DND-41 (cell line): Measurements from ENCODE around the gene TIPRL.

Experiments used
- ATAC-seq: fragments of 200-7000 bp; cut with Tn5 transposase; 3 replicates; pipeline ENCODE4 v1.9.1; 2021; ENCODE audit warnings: low read depth; ENCODE audit not compliant: insufficient read depth
- DNase-seq: peaks from one replicate; pipeline ENCODE4 v3.0.0-alpha.2; 2020
- H2AFZ ChIP-seq: 2 replicates; pipeline ENCODE4 v1.6.0; 2012; ENCODE audit warnings: low read depth, low read length
- H3K27ac ChIP-seq: 2 replicates; pipeline ENCODE4 v1.5.1; 2012; ENCODE audit warnings: low read length, inconsistent platforms
- H3K27me3 ChIP-seq: fragments of 200-600 bp; sonication (generic); 2 replicates; pipeline ENCODE4 v1.6.0; 2012; ENCODE audit warnings: low read length, mild to moderate bottlenecking, inconsistent platforms; ENCODE audit not compliant: insufficient read depth, poor library complexity
- H3K36me3 ChIP-seq: 2 replicates; pipeline ENCODE4 v1.5.1; 2012; ENCODE audit warnings: low read length, inconsistent platforms; ENCODE audit not compliant: insufficient read depth
- H3K4me1 ChIP-seq: 2 replicates; pipeline ENCODE4 v1.5.1; 2012; ENCODE audit warnings: mild to moderate bottlenecking, low read length; ENCODE audit not compliant: insufficient read depth
- H3K4me2 ChIP-seq: 2 replicates; pipeline ENCODE4 v1.6.0; 2012; ENCODE audit warnings: mild to moderate bottlenecking, moderate library complexity, low read length, inconsistent platforms; ENCODE audit not compliant: insufficient read depth
- H3K4me3 ChIP-seq, 2 experiments: fragments of 200-600 bp in 1 of 2; shearing (Covaris generic) in 1 of 2; 2 replicates each; pipeline ENCODE4 v1.5.1; 2012 to 2016; ENCODE audit warnings: inconsistent platforms in 2 of 2, low read length in 2 of 2, mild to moderate bottlenecking in 2 of 2, low read depth in 1 of 2, moderate library complexity in 1 of 2
- H3K79me2 ChIP-seq: 2 replicates; pipeline ENCODE4 v1.6.0; 2012; ENCODE audit warnings: low read length, inconsistent platforms; ENCODE audit not compliant: insufficient read depth
- H3K9ac ChIP-seq: 2 replicates; pipeline ENCODE4 v1.6.0; 2012; ENCODE audit warnings: low read depth, mild to moderate bottlenecking, inconsistent platforms, low read length, moderate library complexity
- H3K9me3 ChIP-seq: 2 replicates; pipeline ENCODE4 v1.5.1; 2012; ENCODE audit warnings: low read length, moderate library complexity, mild to moderate bottlenecking, inconsistent platforms; ENCODE audit not compliant: insufficient read depth, severe bottlenecking
- H4K20me1 ChIP-seq: 2 replicates; pipeline ENCODE4 v1.6.0; 2012; ENCODE audit warnings: low read length; ENCODE audit not compliant: insufficient read depth
- EZH2 ChIP-seq: IDR thresholded peaks from 3 replicates; pipeline ENCODE4 v1.6.1; 2012; ENCODE audit warnings: borderline replicate concordance, low read depth, mild to moderate bottlenecking, moderate library complexity, low read length, inconsistent platforms; ENCODE audit not compliant: severe bottlenecking
- TF ChIP-seq, protein P1 (sequence below): IDR thresholded peaks from 2 replicates; pipeline ENCODE4 v1.5.1; 2012; ENCODE audit warnings: borderline replicate concordance, low read length, moderate library complexity, mild to moderate bottlenecking; ENCODE audit not compliant: poor library complexity, severe bottlenecking; ENCODE audit errors: extremely low read depth

TIPRL gene

DNA sequence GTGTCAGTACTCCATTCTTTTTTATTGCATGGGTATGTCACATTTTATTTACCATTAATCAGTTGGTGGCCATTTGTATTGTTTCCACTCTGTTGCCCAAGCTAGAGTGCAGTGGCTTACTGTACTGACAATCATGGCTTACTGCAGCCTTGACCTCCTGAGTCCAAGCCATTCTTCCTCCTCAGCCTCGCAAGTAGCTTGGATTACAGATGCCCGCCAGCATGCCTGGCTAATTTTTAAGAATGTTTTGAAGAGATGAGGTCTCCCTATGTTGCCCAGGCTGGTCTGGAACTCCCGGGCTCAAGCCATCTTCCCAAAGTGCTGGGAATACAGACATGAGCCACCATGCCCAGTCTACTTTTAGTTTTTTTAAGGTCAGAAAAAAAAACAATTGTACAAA lies 46.2 kb downstream of the TIPRL start:
- Histone ChIP-seq H3K9me3 (no peaks in the 10 kb centered on the region), H3K27me3 (no peaks in the 10 kb centered on the region), H3K4me1 (peaks cover 46% of the 10 kb centered on the region), H3K4me2 (peak overlapping the region; percentile 88), H3K27ac (peak overlapping the region; percentile 86), H3K79me2 (peaks cover 46% of the 10 kb centered on the region), H4K20me1 (peaks cover 13% of the 10 kb centered on the region; the same call in 1 of the 2 replicates), H2AFZ (peak overlapping the region; percentile 82), H3K4me3 (peak overlapping the region in 1 of 2 experiments; percentile 90; a peak in 3 of 4 replicates), H3K36me3 (peaks cover 14% of the 10 kb centered on the region), H3K9ac (peak overlapping the region; percentile 94)
- TF ChIP-seq, protein P1, sequence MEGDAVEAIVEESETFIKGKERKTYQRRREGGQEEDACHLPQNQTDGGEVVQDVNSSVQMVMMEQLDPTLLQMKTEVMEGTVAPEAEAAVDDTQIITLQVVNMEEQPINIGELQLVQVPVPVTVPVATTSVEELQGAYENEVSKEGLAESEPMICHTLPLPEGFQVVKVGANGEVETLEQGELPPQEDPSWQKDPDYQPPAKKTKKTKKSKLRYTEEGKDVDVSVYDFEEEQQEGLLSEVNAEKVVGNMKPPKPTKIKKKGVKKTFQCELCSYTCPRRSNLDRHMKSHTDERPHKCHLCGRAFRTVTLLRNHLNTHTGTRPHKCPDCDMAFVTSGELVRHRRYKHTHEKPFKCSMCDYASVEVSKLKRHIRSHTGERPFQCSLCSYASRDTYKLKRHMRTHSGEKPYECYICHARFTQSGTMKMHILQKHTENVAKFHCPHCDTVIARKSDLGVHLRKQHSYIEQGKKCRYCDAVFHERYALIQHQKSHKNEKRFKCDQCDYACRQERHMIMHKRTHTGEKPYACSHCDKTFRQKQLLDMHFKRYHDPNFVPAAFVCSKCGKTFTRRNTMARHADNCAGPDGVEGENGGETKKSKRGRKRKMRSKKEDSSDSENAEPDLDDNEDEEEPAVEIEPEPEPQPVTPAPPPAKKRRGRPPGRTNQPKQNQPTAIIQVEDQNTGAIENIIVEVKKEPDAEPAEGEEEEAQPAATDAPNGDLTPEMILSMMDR: no peak
- TF ChIP-seq EZH2: no peak
- DNase-seq: no peak
- ATAC-seq: no peak

DNA sequence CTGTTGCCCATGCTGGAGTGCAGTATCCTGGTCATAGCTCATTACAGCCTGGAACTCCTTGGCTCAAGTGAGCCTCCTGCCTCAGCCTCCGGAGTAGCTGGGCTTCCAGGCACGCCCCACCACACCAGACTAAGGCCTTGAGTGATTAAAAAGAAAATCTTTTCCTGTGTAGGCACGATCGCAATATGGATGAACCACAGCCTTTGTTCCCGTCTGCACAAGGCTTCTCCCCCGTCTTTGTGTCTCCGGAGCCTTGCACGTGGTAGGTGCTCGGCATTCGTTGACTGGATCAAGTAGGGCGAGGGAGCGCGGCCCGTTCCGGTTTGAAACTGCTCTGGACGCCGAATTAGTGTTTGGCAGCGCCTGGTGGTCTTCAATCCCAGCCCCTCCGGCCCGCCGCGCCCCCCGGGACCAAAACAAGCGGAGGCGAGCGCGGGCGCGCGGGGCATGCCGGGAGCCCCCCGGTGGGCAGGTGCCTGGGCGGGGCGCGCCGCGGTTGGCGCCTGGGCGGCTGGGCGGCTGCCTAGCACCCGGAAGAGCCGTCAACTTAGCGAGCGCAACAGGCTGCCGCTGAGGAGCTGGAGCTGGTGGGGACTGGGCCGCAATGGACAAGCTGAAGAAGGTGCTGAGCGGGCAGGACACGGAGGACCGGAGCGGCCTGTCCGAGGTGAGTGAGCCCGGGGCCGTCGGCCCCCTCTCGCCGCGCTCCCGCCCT lies 46.9 kb downstream of the TIPRL start, which contains the start of gene SFT2D2:
Gene SFT2D2 (plus strand): TSS at position 529 of the 715 bp plus-strand sequence. CDS start 76 bp downstream, at position 605.
- Histone ChIP-seq H3K27me3 (no peaks in the 10 kb centered on the region), H3K4me2 (peak within 1 kb of the TSS; percentile 88), H3K9ac (peak within 1 kb of the TSS; percentile 94), H3K36me3 (peaks cover 20% of the 10 kb centered on the region), H3K4me3 (peak within 1 kb of the TSS; percentile 83 to 90), H4K20me1 (peaks cover 17% of the 10 kb centered on the region; the same call in 1 of the 2 replicates), H3K79me2 (peaks cover 52% of the 10 kb centered on the region), H3K9me3 (no peaks in the 10 kb centered on the region), H3K4me1 (peaks cover 49% of the 10 kb centered on the region), H3K27ac (peak within 1 kb of the TSS; percentile 86), H2AFZ (peak within 1 kb of the TSS; percentile 82)
- no peak for TF ChIP-seq EZH2
- TF ChIP-seq, protein P1: no peak
- ATAC-seq: peak; percentile 96
- peak; percentile 86 for DNase-seq

DNA sequence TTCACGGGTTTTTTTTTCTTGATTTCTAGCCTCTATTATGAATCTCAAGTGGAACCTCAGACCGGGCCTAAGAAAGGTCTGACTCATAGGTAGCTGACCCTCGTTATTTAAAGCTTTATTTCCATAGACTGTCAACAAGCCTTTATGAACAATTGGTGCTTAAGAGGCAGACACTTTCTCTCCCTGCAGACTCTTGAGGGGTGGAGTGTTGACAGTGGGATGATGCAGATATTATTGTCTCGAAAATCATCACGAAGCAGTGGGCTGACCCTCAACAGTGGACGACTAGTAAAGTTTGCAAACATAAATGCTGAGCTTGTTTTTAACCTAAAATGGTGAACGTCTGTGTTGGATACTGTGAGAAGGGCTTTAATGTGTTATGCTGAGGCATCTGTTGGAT lies 48.9 kb downstream of the TIPRL start:
- peaks cover 72% of the 10 kb centered on the region for H3K79me2 ChIP-seq
- no peaks in the 10 kb centered on the region for H3K27me3 ChIP-seq
- ATAC-seq: no peak
- peak overlapping the region in 1 of 2 experiments; percentile 90; a peak in 1 of 4 replicates for H3K4me3 ChIP-seq
- H2AFZ ChIP-seq: no peak overlapping the region
- peak overlapping the region; percentile 88 for H3K4me2 ChIP-seq
- peaks cover 33% of the 10 kb centered on the region; the same call in 1 of the 2 replicates for H4K20me1 ChIP-seq
- TF ChIP-seq, protein P1: no peak
- TF ChIP-seq EZH2: no peak
- no peak for DNase-seq
- H3K9me3 ChIP-seq: no peaks in the 10 kb centered on the region
- H3K9ac ChIP-seq: peak overlapping the region; percentile 94; the same call in 1 of the 2 replicates
- no peak overlapping the region for H3K27ac ChIP-seq
- peaks cover 40% of the 10 kb centered on the region for H3K36me3 ChIP-seq
- H3K4me1 ChIP-seq: peaks cover 51% of the 10 kb centered on the region
